Stimulated activated CD4-positive, alpha-beta T cell treated with anti-CD3 and anti-CD28 coated beads, Interleukin-15, amount 100 ng/mL, for 24 hours (primary cell): ENCODE data around the gene SLC30A5.
A peak's percentile ranks its signal among the peaks of the same experiment; 100 is the strongest.
"Not testable (repeated sequence)": the region's sequence is repeated elsewhere in the genome, so short reads cannot be mapped to it uniquely, and the experiment has no call there.

Experiments used
- DNase-seq: peaks from one replicate; pipeline ENCODE4 v3.0.0-alpha.2; 2020

SLC30A5 gene

GRCh38 chr5:69093771-69094482 is at the start of gene SLC30A5:
SLC30A5 (plus strand) TSS chr5:69094014; CDS start chr5:69094256, 242 bp downstream.
- DNase-seq, result peak; percentile 99

- not testable (repeated sequence) for DNase-seq
Measured at GRCh38 chr5:69045213-69045612, 48.6 kb upstream of the SLC30A5 start.

DNA sequence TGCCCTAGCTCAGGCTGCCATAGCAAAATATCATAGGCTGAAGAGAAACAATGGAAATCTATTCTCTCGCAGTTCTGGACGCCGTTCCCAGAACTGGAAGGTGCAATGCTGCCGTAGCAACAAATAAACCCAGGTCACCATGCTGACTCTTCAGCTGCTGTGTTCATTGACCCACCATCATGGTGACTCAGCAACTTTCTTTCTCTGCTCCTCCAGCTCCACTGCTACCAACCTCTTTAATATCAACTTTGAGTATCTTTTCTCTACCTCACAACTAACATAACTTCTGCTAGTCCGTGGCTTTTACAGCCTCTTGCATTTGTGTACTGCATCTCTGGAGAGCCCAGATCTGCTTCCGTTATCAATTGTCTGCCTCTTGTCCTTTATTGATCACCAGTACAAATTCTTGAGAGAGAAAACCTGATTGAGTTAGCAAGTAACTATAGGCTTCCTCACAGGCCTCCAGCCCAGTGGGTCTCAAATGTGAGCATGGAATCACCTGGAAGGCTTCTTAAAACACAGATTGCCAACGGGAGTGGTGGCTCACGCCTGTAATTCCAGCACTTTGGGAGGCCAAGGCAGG is 47.3 kb upstream of the SLC30A5 start:
- DNase-seq, result no peak

DNA sequence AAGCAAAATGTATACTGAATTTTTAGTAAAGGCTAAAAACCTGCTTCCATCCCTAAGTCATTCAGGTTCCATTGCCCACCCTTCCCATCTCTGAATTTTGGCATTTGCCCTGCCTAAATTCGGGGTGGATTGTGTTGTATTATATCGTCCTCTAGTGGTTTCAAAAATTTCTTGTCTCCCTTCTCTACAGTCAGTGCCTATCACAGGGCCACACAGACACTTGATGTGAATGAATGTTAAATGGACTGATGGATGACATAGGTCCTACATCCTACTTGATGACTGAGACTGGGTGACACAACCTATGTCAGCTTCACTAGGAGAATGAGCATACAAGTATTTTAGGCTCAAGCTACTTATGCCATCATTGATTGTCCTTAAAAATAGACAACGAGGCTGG is 45.6 kb upstream of the SLC30A5 start:
- DNase-seq, result no peak

DNA sequence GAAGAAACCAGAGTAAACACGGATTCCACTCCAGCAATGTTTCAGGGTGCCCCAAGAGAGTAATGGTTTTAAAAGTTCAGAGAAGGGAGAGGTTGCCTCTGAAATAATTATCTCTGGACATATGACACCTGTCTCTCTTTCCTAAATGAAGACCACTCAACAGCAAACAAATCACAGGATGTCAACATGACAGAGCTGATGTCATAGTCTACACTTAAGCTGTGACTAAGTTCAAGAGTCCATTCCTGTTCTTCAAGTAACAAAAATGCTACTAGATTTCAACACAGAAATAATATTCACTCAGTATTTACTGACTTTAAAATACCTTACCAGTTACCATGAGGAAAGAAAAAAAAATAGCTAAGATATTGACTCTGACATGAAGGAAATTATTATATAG is 44.7 kb upstream of the SLC30A5 start:
- DNase-seq, result no peak

GRCh38 chr5:69049796-69050195 is 44.0 kb upstream of the SLC30A5 start:
- no peak for DNase-seq

DNA sequence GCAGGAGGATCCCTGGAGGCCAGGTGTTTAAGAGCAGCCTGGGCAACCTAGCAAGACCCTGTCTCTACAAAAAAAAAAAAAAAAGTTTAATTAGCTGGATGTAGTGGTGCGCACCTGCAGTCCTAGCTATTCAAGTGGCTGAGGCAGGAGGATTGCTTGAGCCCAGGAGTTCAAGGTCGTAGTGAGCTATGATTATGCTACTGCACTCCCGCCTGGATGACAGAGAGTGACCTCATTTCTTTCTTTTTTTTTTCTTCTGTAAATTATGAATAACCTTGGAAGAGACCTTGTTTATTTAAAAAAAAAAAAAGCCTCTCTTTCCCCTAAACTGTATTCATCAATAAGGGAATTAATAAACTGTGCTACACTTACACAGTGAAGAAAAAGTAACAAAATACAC is 43.6 kb upstream of the SLC30A5 start:
- no peak for DNase-seq

- no peak for DNase-seq
Measured at GRCh38 chr5:69052181-69052580, 41.6 kb upstream of the SLC30A5 start.

DNA sequence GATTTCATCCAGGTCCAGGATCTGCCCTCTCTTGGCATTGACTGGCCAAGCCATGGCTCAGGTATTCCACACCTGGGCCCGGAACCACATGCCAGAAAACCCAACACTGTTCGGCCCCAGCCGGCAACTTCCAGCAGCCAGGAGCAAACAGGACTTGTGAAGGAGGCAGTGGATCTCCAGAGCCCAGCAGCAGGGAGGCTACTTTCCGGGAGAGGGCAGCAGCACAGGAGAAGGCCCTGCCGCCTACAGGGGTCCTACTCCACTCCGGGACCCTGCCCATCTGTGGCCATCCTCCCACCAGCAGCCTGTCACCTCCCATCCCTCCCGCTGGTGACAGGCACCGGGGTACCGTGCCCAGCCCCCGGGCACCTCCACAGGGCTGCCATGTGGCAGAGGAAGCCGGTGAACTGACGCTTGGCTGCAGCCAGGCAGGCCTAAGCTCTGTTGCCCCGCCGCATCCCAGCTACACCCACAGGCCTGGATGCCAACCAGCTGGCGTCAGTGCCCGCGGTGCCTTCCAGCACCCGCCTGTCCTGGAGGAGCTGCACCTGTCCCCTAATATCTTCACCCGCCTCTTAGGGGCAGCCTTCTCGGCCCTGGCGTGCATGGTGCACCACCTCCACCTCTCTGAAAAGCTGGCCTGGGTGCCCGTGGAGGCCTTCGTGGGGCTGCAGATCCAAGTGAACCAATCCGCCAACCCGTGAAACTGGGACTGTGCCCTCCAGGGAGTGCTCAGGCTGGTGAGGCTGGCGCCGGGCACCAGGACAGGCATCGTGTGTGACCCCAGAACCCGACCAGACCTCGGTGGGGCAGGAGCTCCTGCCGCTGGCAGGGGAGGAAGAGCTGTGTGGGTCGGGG is 18.9 kb upstream of the SLC30A5 start:
- DNase-seq, result no peak

GRCh38 chr5:69075522-69076179 is 18.2 kb upstream of the SLC30A5 start:
- no peak for DNase-seq

GRCh38 chr5:69078921-69079540 is 14.8 kb upstream of the SLC30A5 start:
- no peak for DNase-seq

DNA sequence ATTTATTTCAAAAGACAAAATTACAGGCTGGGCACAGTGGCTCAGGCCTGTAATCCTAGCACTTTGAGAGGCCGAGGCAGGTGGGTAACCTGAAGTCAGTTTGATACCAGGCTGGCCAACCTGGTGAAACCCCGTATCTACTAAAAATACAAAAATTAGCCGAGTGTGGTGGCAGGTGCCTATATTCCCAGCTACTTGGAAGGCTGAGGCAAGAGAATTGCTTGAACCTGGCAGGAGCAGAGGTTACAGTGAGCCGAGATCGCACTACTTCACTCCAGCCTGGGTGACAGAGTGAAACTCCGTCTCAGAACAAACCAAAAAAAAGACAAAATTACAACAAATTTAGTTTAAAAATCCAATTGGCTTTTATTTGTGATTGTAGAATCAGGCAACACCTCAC is 14.3 kb upstream of the SLC30A5 start:
- DNase-seq, result no peak

DNA sequence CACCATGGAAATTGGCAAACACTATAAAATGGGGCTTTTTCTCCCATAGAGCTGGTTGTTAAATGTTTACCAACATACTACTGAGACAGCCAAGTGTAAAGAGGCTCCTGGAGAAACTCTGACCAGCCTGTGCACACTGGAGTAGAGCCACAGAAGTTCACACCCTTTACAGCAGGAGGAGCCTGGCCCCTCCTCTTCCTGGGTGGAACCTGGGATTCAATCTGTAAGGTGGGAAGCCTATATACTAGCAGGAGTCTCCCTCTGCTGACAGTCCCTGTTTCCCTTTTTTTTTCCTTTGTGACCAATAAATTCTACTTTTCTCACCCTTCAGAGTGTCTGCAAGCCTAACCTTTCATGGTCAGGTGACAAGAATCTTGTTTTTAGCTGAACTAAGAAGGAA is 10.4 kb upstream of the SLC30A5 start:
- DNase-seq, result no peak

- DNase-seq, result no peak
Measured at GRCh38 chr5:69084195-69084594, 9.6 kb upstream of the SLC30A5 start.

GRCh38 chr5:69084903-69085302 is 8.9 kb upstream of the SLC30A5 start:
- DNase-seq, result no peak

- no peak for DNase-seq
Measured at GRCh38 chr5:69086206-69086605, 7.6 kb upstream of the SLC30A5 start.

- DNase-seq, result not testable (repeated sequence)
Measured at GRCh38 chr5:69088006-69088405, 5.8 kb upstream of the SLC30A5 start.

DNA sequence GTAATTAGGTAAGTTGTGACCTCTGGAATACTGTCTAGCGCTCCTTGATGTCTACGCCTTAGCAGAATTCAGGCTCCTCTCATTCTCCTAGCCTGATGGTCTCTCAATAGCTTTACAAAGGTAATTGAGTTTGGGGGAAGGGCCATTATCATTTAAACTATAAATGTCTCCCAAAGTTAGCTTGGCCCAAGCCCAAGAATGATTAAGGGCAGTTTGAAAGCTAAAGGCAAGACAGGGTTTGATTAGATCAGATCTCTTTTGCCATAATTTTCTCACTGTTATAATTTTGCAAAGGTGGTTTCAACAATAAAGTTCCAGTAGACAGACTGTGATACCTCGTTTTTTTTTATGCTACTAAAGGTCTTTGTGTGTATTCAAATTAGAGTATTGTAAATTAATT is 3.7 kb upstream of the SLC30A5 start:
- DNase-seq, result no peak

DNA sequence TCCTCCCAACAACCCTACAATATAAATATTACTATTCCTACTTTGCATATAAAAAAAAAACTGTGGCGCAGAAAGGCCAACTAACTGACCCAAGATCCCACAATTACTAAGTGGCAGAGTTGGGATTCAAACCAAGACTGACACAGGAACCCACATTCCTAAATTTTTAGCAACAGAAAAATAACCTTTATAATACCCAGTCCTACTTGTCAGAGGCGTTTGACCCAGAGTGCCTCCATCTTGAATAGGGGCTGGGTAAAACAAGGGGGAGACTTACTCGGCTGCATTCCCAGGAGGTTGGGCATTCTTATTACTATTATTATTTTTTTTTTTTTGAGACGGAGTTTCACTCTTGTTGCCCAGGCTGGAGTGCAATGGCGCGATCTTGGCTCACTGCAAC is 2.0 kb upstream of the SLC30A5 start:
- no peak for DNase-seq

DNA sequence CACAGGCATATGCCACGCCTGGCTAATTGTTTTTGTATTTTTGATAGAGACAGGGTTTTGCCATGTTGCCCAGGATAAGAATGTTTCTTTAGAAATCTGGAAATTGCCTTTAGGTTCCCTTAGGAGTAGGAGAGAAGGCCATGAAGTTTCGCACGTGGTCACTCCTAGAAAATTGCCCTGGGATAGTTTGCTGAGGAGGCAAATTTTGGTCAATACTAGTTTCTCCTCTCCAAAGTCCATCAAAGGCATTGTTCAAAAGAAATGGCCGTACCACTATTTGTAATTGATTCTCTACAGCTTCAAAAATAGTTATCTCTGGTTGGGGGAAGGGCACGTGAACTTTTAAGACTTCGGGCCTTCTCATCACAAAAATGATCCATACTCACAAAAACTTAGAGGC is 845 bp upstream of the SLC30A5 start:
- no peak for DNase-seq

DNA sequence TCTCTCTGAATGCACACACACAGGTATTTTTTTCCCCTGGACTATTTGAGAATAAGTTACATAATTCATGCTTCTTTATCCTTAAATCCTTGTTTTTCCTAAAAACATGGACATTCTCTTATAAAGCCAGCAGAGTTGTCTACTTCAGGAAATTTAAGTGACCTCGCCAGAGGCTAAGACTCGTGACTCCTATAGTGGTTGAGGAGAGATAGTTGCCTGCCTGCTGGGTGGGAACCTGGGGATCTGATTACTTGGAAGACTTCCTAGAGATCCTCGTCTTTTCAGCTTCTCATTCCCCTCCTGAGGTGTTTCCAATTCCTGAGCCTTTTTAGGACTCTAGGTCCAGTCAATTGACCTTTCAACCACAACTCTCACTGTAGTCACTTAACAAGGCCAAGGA is 5.5 kb downstream of the SLC30A5 start:
- DNase-seq, result no peak

DNA sequence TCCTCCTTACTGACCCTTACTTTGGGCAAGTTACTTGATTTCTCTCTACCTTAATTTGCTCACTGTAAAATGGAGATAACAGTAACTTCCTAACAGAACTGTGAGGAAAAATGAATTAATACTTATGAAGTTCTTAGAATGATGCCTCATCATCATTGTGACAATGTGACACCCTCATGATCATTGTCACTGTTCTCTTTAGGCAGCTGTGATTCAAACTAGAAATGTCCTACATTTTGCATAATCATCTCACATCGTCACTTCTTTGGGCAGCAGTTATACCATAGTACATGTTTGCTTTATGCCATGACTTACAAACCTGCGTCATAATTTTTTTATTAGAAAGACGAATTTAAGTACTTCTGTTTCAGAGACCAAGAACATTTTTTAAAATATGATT is 9.7 kb downstream of the SLC30A5 start:
- DNase-seq, result no peak
